ENCODE data around the gene MEOX1.

MEOX1 gene

GRCh38 chr17:43616029-43616351 lies 45.7 kb downstream of the MEOX1 start:
- TF ChIP-seq FOXM1 (IDR thresholded peaks at IDR 0.05; ENCODE audit: borderline replicate concordance, low read depth) (no peak), EP300 (IDR thresholded peaks at IDR 0.05; ENCODE audit: borderline replicate concordance) (no peak), YY1 (IDR thresholded peaks at IDR 0.05; ENCODE audit: low read depth) (no peak), ZBTB7A (IDR thresholded peaks at IDR 0.05; ENCODE audit: low read depth) (no peak)

- TF ChIP-seq EGR1 (IDR thresholded peaks at IDR 0.05) (no peak), USF1 (IDR thresholded peaks at IDR 0.05) (no peak), RAD21 (IDR thresholded peaks at IDR 0.05; ENCODE audit: low read depth) (no peak), NFIC (IDR thresholded peaks at IDR 0.05) (no peak), REST (IDR thresholded peaks at IDR 0.05; ENCODE audit: low read depth) (no peak), YY1 (IDR thresholded peaks at IDR 0.05; ENCODE audit: low read depth) (no peak), CREB1 (IDR thresholded peaks at IDR 0.05; ENCODE audit: low read depth) (no peak), TCF12 (IDR thresholded peaks at IDR 0.05; ENCODE audit: low read depth) (no peak), ZBTB7A (IDR thresholded peaks at IDR 0.05; ENCODE audit: low read depth) (no peak), TEAD4 (IDR thresholded peaks at IDR 0.05) (no peak), CEBPB (IDR thresholded peaks at IDR 0.05) (no peak), TAF1 (IDR thresholded peaks at IDR 0.05; ENCODE audit: low read depth) (no peak), EP300 (IDR thresholded peaks at IDR 0.05; ENCODE audit: borderline replicate concordance) (no peak), MAX (IDR thresholded peaks at IDR 0.05) (no peak), FOXM1 (IDR thresholded peaks at IDR 0.05; ENCODE audit: borderline replicate concordance, low read depth) (no peak)
Measured at GRCh38 chr17:43615330-43616028, 46.2 kb downstream of the MEOX1 start.

- TF ChIP-seq YY1 (IDR thresholded peaks at IDR 0.05; ENCODE audit: low read depth) (no peak), FOXM1 (IDR thresholded peaks at IDR 0.05; ENCODE audit: borderline replicate concordance, low read depth) (no peak), NFIC (IDR thresholded peaks at IDR 0.05) (no peak), REST (IDR thresholded peaks at IDR 0.05; ENCODE audit: low read depth) (no peak), USF1 (IDR thresholded peaks at IDR 0.05) (no peak), RAD21 (IDR thresholded peaks at IDR 0.05; ENCODE audit: low read depth) (no peak), EGR1 (IDR thresholded peaks at IDR 0.05) (no peak), TCF12 (IDR thresholded peaks at IDR 0.05; ENCODE audit: low read depth) (no peak), ZBTB7A (IDR thresholded peaks at IDR 0.05; ENCODE audit: low read depth) (no peak), TAF1 (IDR thresholded peaks at IDR 0.05; ENCODE audit: low read depth) (no peak), CREB1 (IDR thresholded peaks at IDR 0.05; ENCODE audit: low read depth) (no peak), MAX (IDR thresholded peaks at IDR 0.05) (no peak)
Measured at GRCh38 chr17:43614561-43614960, 47.2 kb downstream of the MEOX1 start.

- TF ChIP-seq CREB1 (IDR thresholded peaks at IDR 0.05; ENCODE audit: low read depth) (no peak), NFIC (IDR thresholded peaks at IDR 0.05) (no peak), RAD21 (IDR thresholded peaks at IDR 0.05; ENCODE audit: low read depth) (no peak), TEAD4 (IDR thresholded peaks at IDR 0.05) (no peak)
Measured at GRCh38 chr17:43613917-43614316, 47.8 kb downstream of the MEOX1 start.

- TF ChIP-seq EGR1 (IDR thresholded peaks at IDR 0.05) (no peak), USF1 (IDR thresholded peaks at IDR 0.05) (no peak), YY1 (IDR thresholded peaks at IDR 0.05; ENCODE audit: low read depth) (no peak), RAD21 (IDR thresholded peaks at IDR 0.05; ENCODE audit: low read depth) (no peak), ZBTB7A (IDR thresholded peaks at IDR 0.05; ENCODE audit: low read depth) (no peak), TEAD4 (IDR thresholded peaks at IDR 0.05) (no peak)
Measured at GRCh38 chr17:43612515-43612914, 49.2 kb downstream of the MEOX1 start.
